GM12865 (cell line): ENCODE data around the gene ZNF772.

ENCODE experiments used
- DNase-seq: peaks from one replicate; pipeline ENCODE4 v3.0.0; 2010; ENCODE audit warnings: low read depth
- H3K4me3 ChIP-seq: 2 replicates; pipeline ENCODE4 v1.5.1; 2011; ENCODE audit warnings: mild to moderate bottlenecking, low read depth, low read length, control low read depth
- TF ChIP-seq, protein P1 (sequence below): IDR thresholded peaks from 2 replicates; pipeline ENCODE4 v1.5.1; 2011; ENCODE audit warnings: low read length, control low read depth, low read depth, inconsistent platforms; ENCODE audit not compliant: insufficient read depth; ENCODE audit errors: missing control alignments

ZNF772 gene

GRCh38 chr19:57437931-57438330, 39.4 kb downstream of the ZNF772 start:
- TF ChIP-seq, protein P1, sequence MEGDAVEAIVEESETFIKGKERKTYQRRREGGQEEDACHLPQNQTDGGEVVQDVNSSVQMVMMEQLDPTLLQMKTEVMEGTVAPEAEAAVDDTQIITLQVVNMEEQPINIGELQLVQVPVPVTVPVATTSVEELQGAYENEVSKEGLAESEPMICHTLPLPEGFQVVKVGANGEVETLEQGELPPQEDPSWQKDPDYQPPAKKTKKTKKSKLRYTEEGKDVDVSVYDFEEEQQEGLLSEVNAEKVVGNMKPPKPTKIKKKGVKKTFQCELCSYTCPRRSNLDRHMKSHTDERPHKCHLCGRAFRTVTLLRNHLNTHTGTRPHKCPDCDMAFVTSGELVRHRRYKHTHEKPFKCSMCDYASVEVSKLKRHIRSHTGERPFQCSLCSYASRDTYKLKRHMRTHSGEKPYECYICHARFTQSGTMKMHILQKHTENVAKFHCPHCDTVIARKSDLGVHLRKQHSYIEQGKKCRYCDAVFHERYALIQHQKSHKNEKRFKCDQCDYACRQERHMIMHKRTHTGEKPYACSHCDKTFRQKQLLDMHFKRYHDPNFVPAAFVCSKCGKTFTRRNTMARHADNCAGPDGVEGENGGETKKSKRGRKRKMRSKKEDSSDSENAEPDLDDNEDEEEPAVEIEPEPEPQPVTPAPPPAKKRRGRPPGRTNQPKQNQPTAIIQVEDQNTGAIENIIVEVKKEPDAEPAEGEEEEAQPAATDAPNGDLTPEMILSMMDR = no peak
- DNase-seq = no peak
- no peak overlapping the region for H3K4me3 ChIP-seq

- TF ChIP-seq, protein P1 = no peak
- peak overlapping the region; percentile 93 for H3K4me3 ChIP-seq
- DNase-seq = no peak
These were observed 40.9 kb downstream of the ZNF772 start for GRCh38 chr19:57436417-57436816.

GRCh38 chr19:57435062-57435978, 42.0 kb downstream of the ZNF772 start, which contains the start of gene ZNF749:
Gene ZNF749, plus strand, starts transcription at chr19:57435325. Its CDS starts 254 bp downstream, at chr19:57435579.
- DNase-seq = peak; percentile 98
- TF ChIP-seq, protein P1 = no peak

GRCh38 chr19:57434386-57435061, 42.8 kb downstream of the ZNF772 start:
- no peak for DNase-seq
- TF ChIP-seq, protein P1 = no peak
- H3K4me3 ChIP-seq = peak overlapping the region; percentile 54

More at GRCh38 chr19:57435062-57435978, 42.0 kb downstream of the ZNF772 start, which contains the start of gene ZNF749:
- peak within 1 kb of the TSS; percentile 93 for H3K4me3 ChIP-seq

DNA sequence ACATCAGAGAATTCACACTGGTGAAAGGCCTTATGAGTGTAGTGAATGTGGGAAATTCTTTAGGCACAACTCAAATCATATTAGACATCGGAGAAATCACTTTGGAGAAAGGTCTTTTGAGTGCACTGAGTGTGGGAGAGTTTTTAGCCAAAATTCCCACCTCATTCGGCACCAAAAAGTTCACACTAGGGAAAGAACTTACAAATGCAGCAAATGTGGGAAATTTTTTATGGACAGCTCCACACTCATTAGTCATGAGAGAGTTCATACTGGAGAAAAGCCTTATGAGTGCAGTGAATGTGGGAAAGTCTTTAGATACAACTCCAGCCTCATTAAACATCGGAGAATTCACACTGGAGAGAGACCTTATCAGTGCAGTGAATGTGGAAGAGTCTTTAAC, 56.3 kb downstream of the ZNF772 start:
- TF ChIP-seq, protein P1 = no peak
- no peak overlapping the region for H3K4me3 ChIP-seq
- no peak for DNase-seq

- no peak for DNase-seq
- H3K4me3 ChIP-seq = no peak overlapping the region
- TF ChIP-seq, protein P1 = no peak
These were observed 57.9 kb downstream of the ZNF772 start for GRCh38 chr19:57419439-57419838.
